Astrocyte (in vitro differentiated cells and primary cell): ENCODE results near the gene RUNX1.

ENCODE experiments used
- CTCF ChIP-seq: IDR thresholded peaks from 2 replicates; pipeline ENCODE4 v1.5.1; 2011; ENCODE audit warnings: low read depth, mild to moderate bottlenecking, inconsistent platforms, low read length, moderate library complexity; ENCODE audit not compliant: insufficient read depth
- EZH2 ChIP-seq: IDR thresholded peaks from 2 replicates; pipeline ENCODE4 v1.6.1; 2012; ENCODE audit warnings: mild to moderate bottlenecking, low read length, inconsistent platforms; ENCODE audit not compliant: insufficient read depth

- TF ChIP-seq CTCF, result no peak
- no peak for TF ChIP-seq EZH2
Measured at GRCh38 chr21:35059742-35060141, 10.6 kb upstream of the RUNX1 start.
